Activated CD4-positive, alpha-beta T cell treated with anti-CD3 and anti-CD28 coated beads, Interleukin-2, Interleukin-4, amounts not matched to agents 100 ng/mL and 50 ng/mL, durations not matched to agents 16 hours and 8 hours (primary cell): ENCODE results near the gene PTP4A2.

Experiments used
- DNase-seq: peaks from one replicate; pipeline ENCODE4 v3.0.0-alpha.2; 2020; ENCODE audit warnings: low spot score

PTP4A2 gene

GRCh38 chr1:31859044-31859443 is 79.1 kb downstream of the PTP4A2 start:
- DNase-seq: no peak

- no peak for DNase-seq
Observed at GRCh38 chr1:31857863-31858262, 80.3 kb downstream of the PTP4A2 start.
